OCI-LY7 (cell line): Measurements from ENCODE around the gene CFL2. TPM values are rescaled to one million over a fixed set of nuclear protein-coding genes. Genes with fewer than 3 reads are reported as not detected.

ENCODE experiments used
- BruUV-seq: library from RNA; stranded (reverse); fragments of 400-500 nt; replicated peaks from 2 replicates; lab custom pipeline; 2021; lab: Mats Ljungman, UMichigan
- CTCF ChIA-PET: fragments of 300-600 bp; sonication (Branson Sonifier 250); formaldehyde crosslinking; loops from one replicate; lab custom pipeline; 2022; ENCODE audit warnings: antibody characterized with exemption; ENCODE audit not compliant: unreplicated experiment; lab: Charles Lee
- POLR2A ChIA-PET: fragments of 300-600 bp; sonication (Branson Sonifier 250); formaldehyde crosslinking; loops from one replicate; lab custom pipeline; 2022; ENCODE audit warnings: antibody characterized with exemption; lab: Charles Lee
- DNase-seq: peaks from one replicate; pipeline ENCODE4 v3.0.0-alpha.2; 2015; ENCODE audit warnings: low spot score
- H2AFZ ChIP-seq: fragments of 200-600 bp; sonication (generic), shearing (Covaris generic); 2 replicates; pipeline ENCODE4 v1.6.1; 2014; ENCODE audit warnings: mild to moderate bottlenecking, antibody characterized with exemption, low read length, moderate library complexity
- H3K27ac ChIP-seq: fragments of 200-600 bp; sonication (generic); 2 replicates; pipeline ENCODE4 v1.5.1; 2014; ENCODE audit warnings: mixed run types, low read depth, mild to moderate bottlenecking, moderate library complexity, low read length, inconsistent platforms; ENCODE audit not compliant: poor library complexity, severe bottlenecking
- H3K36me3 ChIP-seq: fragments of 200-600 bp; sonication (generic); 2 replicates; pipeline ENCODE4 v1.6.1; 2014; ENCODE audit warnings: mild to moderate bottlenecking, antibody characterized with exemption, low read length, moderate library complexity, mixed read lengths; ENCODE audit not compliant: insufficient read depth
- H3K4me1 ChIP-seq: fragments of 200-600 bp; sonication (generic); 2 replicates; pipeline ENCODE4 v1.5.1; 2014; ENCODE audit warnings: mild to moderate bottlenecking, low read length; ENCODE audit not compliant: insufficient read depth, poor library complexity, severe bottlenecking
- H3K4me2 ChIP-seq: fragments of 200-600 bp; sonication (generic); 2 replicates; pipeline ENCODE4 v1.6.1; 2014; ENCODE audit warnings: mild to moderate bottlenecking, low read length
- H3K4me3 ChIP-seq: fragments of 200-600 bp; sonication (generic); 2 replicates; pipeline ENCODE4 v1.5.1; 2014; ENCODE audit warnings: mild to moderate bottlenecking, low read depth, low read length; ENCODE audit not compliant: poor library complexity, severe bottlenecking
- H3K79me2 ChIP-seq: fragments of 200-600 bp; sonication (generic); 2 replicates; pipeline ENCODE4 v1.6.1; 2016; ENCODE audit warnings: low read depth, mild to moderate bottlenecking, low read length, moderate library complexity, mixed read lengths; ENCODE audit not compliant: insufficient read depth
- H3K9me2 ChIP-seq: fragments of 200-600 bp; sonication (generic); 2 replicates; pipeline ENCODE4 v1.6.1; 2016; ENCODE audit warnings: mild to moderate bottlenecking, low read length, mixed read lengths; ENCODE audit not compliant: insufficient read depth
- H3K9me3 ChIP-seq: fragments of 200-600 bp; sonication (generic); 2 replicates; pipeline ENCODE4 v1.6.1; 2014; ENCODE audit warnings: mild to moderate bottlenecking, mixed run types, low read length, mixed read lengths
- H4K20me1 ChIP-seq: fragments of 200-600 bp; sonication (generic); 2 replicates; pipeline ENCODE4 v1.6.1; 2014; ENCODE audit warnings: mild to moderate bottlenecking, antibody characterized with exemption, low read length, moderate library complexity, mixed read lengths; ENCODE audit not compliant: insufficient read depth
- EZH2phosphoT487 ChIP-seq: fragments of 200-600 bp; sonication (generic); IDR thresholded peaks from 2 replicates; pipeline ENCODE4 v1.6.1; 2018; ENCODE audit warnings: low read depth, borderline replicate concordance, mild to moderate bottlenecking, mixed run types, antibody characterized with exemption, low read length, moderate library complexity, mixed read lengths
- intact Hi-C: fragments of 100-400 bp; cut with micrococcal nuclease; formaldehyde crosslinking; loops from one replicate; pipeline ENCODE4 v1.10.0; 2022; ENCODE audit not compliant: unreplicated experiment
- total RNA-seq, 2 experiments: library from RNA; depleted of rRNA in 1 of 2; stranded (reverse); fragments of >200 nt in 1 of 2; shearing (Covaris generic) in 1 of 2; gene quantifications; 2 replicates each; pipeline ENCODE4 v1.2.3, GENCODE V29; 2014 to 2022
- TF ChIP-seq, protein P1 (sequence below): fragments of 200-600 bp; sonication (generic); conservative IDR thresholded peaks from 2 replicates; pipeline ENCODE4 v1.5.1; 2014; ENCODE audit warnings: mild to moderate bottlenecking, antibody characterized with exemption, low read length, moderate library complexity, mixed read lengths

Gene CFL2
- total RNA-seq, 2 experiments from 2014 or later, result 7.1 to 24.7 TPM

DNA sequence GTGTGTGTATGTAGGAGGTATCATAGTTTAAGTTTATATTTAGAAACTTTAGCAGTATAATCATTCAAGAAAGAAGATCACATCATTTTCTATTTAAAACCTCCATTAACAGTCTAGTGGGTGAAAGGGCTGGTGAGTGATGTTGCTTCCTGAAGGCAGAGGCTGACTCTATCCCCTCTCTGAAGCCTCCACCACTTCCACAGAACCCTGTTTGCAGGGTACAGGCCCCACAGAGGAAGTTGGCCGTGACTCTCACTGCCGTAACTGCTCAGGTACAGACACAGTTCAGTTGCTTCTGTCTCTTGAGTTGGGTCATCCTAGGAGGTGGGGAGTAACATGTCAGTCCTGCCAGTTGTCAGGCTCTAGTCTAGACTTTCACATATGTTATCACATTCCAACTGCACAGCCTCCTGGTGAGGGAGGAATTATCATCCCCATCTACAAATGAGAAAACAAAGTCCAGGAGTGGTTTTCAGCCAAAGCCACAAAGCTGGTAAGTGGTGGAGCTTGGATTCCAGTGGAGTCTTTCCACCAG lies 31.5 kb downstream of the CFL2 start:
- no peaks in the 10 kb centered on the region for H4K20me1 ChIP-seq
- H3K4me2 ChIP-seq, result 0 out of 2 replicates have a peak overlapping the region, but pooled peaks have one; percentile 12
- H3K9me2 ChIP-seq, result no peaks in the 10 kb centered on the region
- H3K27ac ChIP-seq, result no peak overlapping the region
- no TSS peak for BruUV-seq
- intact Hi-C loops, result no loop called here
- CTCF ChIA-PET, result no interaction called here
- H3K4me1 ChIP-seq, result peaks cover 9% of the 10 kb centered on the region
- no peaks in the 10 kb centered on the region for H3K79me2 ChIP-seq
- TF ChIP-seq, protein P1, sequence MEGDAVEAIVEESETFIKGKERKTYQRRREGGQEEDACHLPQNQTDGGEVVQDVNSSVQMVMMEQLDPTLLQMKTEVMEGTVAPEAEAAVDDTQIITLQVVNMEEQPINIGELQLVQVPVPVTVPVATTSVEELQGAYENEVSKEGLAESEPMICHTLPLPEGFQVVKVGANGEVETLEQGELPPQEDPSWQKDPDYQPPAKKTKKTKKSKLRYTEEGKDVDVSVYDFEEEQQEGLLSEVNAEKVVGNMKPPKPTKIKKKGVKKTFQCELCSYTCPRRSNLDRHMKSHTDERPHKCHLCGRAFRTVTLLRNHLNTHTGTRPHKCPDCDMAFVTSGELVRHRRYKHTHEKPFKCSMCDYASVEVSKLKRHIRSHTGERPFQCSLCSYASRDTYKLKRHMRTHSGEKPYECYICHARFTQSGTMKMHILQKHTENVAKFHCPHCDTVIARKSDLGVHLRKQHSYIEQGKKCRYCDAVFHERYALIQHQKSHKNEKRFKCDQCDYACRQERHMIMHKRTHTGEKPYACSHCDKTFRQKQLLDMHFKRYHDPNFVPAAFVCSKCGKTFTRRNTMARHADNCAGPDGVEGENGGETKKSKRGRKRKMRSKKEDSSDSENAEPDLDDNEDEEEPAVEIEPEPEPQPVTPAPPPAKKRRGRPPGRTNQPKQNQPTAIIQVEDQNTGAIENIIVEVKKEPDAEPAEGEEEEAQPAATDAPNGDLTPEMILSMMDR, result no peak
- TF ChIP-seq EZH2phosphoT487, result no peak
- H3K9me3 ChIP-seq, result no peaks in the 10 kb centered on the region
- H2AFZ ChIP-seq, result peak overlapping the region; percentile 84
- POLR2A ChIA-PET, result interaction anchor here (0.8 kb wide), 1 partner anchor 52 kb away, joined by 3 read pairs; no protein-coding TSS in a partner anchor
- no peaks in the 10 kb centered on the region for H3K36me3 ChIP-seq
- H3K4me3 ChIP-seq, result no peak overlapping the region
- peak; percentile 37 for DNase-seq

DNA sequence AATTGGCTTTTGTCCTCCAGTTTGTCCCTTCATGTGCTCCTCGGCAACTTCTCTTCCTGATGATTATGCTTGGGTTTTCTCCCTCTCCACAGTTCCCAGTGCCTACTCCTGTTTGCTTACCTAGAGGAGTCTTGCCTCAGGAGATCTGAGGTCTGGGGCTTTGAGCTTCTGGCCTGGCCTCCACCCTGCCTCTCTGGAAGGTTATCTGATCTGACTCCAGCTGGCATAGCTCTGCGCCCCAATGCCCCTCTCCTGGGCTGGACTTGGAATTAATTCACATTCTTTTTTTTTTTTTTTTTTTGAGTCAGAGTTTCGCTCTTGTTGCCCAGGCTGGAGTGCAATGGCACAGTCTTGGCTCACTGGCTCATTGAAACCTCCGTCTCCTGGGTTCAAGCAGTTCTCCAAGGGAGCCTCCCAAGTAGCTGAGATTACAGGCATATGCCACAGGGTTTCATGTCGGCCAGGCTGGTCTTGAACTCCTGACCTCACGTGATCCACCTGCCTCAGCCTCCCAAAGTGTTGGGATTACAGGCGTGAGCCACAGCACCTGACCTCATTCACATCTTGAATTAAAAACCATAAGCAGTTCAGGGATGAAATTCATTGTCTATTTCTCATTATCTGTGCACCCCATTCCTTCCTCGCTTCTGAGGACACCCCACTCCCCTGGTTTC lies 33.5 kb downstream of the CFL2 start:
- DNase-seq, result no peak
- TF ChIP-seq, protein P1, result no peak
- no peak for TF ChIP-seq EZH2phosphoT487
- no TSS peak for BruUV-seq
- intact Hi-C loops, result no loop called here
- Histone ChIP-seq H3K4me2 (no peak overlapping the region), H4K20me1 (no peaks in the 10 kb centered on the region), H3K4me3 (no peak overlapping the region), H3K27ac (no peak overlapping the region), H2AFZ (no peak overlapping the region), H3K9me3 (no peaks in the 10 kb centered on the region), H3K36me3 (no peaks in the 10 kb centered on the region), H3K9me2 (no peaks in the 10 kb centered on the region), H3K4me1 (peaks cover 9% of the 10 kb centered on the region), H3K79me2 (no peaks in the 10 kb centered on the region)
- ChIA-PET POLR2A (interaction anchor here (0.6 to 1.7 kb wide), 6 partner anchors 10 to 421 kb away, joined by 3 to 4 read pairs (median 3); no protein-coding TSS in a partner anchor), CTCF (no interaction called here)

DNA sequence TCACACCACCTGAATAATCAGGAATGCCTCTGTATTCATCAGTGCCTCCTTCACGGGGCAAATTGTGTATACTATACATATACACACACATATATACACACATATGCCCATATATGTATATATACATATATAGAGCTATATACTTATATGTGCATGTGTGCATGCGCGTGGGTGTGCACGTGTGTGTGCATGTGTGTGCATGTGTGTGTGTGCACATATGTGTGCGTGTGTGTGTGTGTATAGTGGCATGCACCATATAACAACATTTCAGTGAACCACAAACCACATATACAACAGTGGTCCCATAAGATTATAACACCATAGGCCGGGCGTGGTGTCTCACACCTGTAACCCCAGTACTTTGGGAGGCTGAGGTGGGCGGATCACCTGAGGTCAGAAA lies 35.7 kb downstream of the CFL2 start:
- Histone ChIP-seq H3K79me2 (no peaks in the 10 kb centered on the region), H3K27ac (no peak overlapping the region), H4K20me1 (no peaks in the 10 kb centered on the region), H3K4me3 (no peak overlapping the region), H3K4me2 (no peak overlapping the region), H3K4me1 (peaks cover 9% of the 10 kb centered on the region), H2AFZ (0 out of 2 replicates have a peak overlapping the region, but pooled peaks have one; percentile 24), H3K36me3 (no peaks in the 10 kb centered on the region), H3K9me2 (no peaks in the 10 kb centered on the region), H3K9me3 (no peaks in the 10 kb centered on the region)
- POLR2A ChIA-PET, result no interaction called here
- CTCF ChIA-PET, result no interaction called here
- TF ChIP-seq EZH2phosphoT487, result no peak
- TF ChIP-seq, protein P1, result no peak
- BruUV-seq, result no TSS peak
- intact Hi-C loops, result no loop called here
- DNase-seq, result no peak
